AG10803 (cell line): ENCODE measurements around the gene NEURL1.

ENCODE experiments used
- DNase-seq: peaks from one replicate; pipeline ENCODE4 v3.0.0; 2010; ENCODE audit warnings: low read depth
- H3K4me3 ChIP-seq: 2 replicates; pipeline ENCODE4 v1.5.1; 2011; ENCODE audit warnings: mild to moderate bottlenecking, low read length, control low read depth
- TF ChIP-seq, protein P1 (sequence below): conservative IDR thresholded peaks from 2 replicates; pipeline ENCODE4 v1.5.1; 2011; ENCODE audit warnings: mild to moderate bottlenecking, low read length, control low read depth, inconsistent platforms

The NEURL1 gene

DNA sequence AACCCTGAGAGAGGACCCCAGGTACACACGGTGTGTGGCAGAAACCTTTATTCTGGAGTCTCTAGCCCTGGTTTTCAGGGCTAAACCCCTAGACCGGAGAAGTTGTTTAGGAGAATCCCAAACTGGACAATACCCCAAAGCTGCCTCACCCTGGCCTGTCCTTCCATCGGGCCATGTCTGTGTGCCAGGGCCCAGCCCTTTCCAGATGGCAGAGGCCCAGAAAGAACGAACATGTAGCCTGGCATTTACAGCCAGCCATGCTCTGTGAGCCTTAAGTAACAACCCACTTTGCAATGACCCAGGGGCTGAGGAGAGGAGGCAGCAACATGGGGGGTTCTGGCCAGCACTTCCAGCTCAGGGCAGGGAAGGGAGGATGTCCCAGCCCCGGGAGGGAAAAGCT lies 142.1 kb downstream of the NEURL1 start:
- H3K4me3 ChIP-seq, result no peak overlapping the region
- no peak for DNase-seq
- TF ChIP-seq, protein P1, sequence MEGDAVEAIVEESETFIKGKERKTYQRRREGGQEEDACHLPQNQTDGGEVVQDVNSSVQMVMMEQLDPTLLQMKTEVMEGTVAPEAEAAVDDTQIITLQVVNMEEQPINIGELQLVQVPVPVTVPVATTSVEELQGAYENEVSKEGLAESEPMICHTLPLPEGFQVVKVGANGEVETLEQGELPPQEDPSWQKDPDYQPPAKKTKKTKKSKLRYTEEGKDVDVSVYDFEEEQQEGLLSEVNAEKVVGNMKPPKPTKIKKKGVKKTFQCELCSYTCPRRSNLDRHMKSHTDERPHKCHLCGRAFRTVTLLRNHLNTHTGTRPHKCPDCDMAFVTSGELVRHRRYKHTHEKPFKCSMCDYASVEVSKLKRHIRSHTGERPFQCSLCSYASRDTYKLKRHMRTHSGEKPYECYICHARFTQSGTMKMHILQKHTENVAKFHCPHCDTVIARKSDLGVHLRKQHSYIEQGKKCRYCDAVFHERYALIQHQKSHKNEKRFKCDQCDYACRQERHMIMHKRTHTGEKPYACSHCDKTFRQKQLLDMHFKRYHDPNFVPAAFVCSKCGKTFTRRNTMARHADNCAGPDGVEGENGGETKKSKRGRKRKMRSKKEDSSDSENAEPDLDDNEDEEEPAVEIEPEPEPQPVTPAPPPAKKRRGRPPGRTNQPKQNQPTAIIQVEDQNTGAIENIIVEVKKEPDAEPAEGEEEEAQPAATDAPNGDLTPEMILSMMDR, result no peak

DNA sequence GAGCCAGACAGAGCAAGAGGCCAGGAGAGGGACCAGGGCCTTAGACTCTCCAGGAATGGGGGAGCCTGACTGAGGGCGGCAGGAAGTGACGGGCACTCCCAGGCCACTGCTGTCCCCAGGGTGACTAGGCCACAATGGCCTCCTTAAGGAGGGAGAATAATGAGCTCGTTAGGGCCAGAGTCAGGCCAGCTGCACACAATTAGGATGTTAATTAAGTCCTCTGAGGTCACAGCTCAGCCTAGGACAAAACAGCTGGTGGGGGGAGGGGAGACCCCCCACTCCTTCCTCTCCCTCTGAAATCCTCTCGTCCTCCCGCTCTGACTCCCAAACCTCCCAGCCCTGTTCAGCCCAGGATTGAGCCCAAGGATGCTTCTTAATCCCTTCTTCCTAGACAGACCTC lies 143.0 kb downstream of the NEURL1 start:
- peak; percentile 31 for DNase-seq
- TF ChIP-seq, protein P1, result no peak
- no peak overlapping the region for H3K4me3 ChIP-seq

DNA sequence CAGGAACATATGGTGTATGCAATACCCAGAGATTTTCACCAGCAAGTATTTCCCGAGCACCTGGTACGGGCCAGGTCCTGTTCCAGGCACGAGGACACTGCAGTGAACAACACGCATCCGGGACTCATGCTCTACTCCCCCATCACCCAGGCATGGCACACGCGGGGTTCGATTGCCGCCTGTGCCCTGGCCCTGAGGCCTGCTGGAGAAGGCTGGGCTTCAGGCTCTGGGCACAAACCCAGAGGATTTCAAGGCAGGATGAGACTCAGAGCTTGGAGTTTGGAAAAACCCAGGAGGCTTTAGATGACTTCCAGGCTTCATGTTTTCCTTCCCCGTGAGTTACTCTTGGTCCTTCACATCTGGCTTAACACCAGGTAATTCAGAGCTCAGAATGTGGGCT lies 143.5 kb downstream of the NEURL1 start:
- TF ChIP-seq, protein P1, result no peak
- DNase-seq, result peak; percentile 55

DNA sequence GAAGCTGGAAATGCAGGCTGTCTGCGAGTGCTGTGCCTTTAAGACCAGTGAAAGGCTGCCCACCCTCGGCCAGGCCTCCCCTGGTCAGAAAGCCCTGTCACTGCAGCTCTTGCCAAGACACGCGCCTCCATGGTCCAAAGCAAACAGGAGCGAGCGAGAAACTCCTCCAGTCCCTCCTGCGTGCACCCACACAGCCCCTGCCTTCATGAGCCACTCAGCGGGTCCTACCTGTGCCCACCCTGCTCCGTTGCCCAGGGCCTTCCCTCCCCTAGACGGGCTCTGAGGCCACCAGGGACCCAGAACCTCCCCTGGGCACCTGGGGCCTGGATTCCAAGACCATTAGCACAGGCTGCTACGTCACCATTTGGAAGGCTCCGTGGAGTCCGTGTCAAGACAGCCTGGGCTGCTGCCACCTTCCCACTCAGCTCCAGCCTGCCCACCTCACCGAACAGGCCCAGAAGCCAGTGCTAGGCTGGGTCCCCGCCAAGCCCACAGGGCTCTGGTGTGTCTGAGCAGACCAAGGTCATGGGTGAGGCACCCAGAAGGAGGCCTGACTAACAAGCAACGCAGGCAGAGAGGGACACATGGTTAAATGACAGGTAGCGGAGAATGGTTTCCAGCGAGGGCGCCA lies 144.5 kb downstream of the NEURL1 start:
- peak; percentile 92 for DNase-seq
- TF ChIP-seq, protein P1, result no peak
- no peak overlapping the region for H3K4me3 ChIP-seq

More for the DNA sequence above, 143.5 kb downstream of the NEURL1 start:
- H3K4me3 ChIP-seq, result no peak overlapping the region

DNA sequence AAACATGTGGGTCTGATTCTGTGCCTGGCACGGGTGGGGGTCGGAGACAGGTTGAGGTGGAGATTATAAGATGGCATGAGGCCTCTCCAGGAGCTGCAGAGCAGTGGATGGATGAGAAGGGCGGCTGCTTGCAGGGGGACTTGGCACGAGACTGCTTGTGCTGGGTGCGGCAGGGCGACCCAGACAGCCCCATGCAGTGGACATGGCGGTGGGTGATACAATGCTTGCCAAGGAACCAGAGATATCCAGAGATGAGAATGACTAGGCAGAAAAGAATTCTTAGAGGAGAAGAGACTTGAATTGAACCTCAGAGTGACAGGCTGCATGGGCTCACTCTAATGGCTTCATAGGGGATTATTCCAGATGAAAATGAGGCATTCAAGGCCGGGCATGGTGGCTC lies 145.4 kb downstream of the NEURL1 start:
- H3K4me3 ChIP-seq, result no peak overlapping the region
- TF ChIP-seq, protein P1, result no peak
- no peak for DNase-seq

DNA sequence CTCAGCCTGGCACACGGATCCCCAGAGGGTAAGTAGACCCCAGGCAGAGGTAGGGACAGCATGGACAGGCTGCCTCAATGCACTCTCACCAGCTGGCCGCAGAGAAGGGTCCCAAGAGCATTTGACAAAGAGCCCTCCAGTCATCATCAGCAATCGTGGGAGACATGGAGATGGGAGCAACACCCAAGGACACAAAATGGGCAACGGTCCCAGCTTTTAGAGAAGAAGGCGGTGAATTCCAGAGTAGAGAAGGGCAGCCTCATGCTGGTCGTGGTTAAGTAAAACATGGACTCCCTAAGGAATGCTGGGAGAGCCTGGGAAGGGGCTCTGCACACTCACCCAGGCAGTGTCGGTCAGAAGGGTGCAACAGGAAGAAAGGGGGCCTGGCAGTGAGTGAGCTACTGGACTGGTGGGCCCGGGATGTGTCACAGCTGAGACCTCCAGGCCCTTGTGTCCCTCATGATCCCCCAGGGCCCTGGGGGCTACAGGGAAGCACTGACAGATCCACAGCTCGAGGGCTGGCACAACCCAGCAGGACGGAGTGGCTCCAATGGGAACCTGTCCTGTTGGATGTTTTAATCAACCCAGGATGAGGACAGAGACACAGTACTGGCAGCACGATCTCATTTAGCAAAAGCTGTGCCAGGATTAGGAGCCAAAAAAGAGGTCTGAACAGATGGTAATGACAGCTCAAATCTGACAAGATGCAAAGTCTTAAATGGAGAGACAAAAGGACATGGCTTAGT lies 147.1 kb downstream of the NEURL1 start:
- TF ChIP-seq, protein P1, result no peak
- peak; percentile 61 for DNase-seq
- H3K4me3 ChIP-seq, result no peak overlapping the region

DNA sequence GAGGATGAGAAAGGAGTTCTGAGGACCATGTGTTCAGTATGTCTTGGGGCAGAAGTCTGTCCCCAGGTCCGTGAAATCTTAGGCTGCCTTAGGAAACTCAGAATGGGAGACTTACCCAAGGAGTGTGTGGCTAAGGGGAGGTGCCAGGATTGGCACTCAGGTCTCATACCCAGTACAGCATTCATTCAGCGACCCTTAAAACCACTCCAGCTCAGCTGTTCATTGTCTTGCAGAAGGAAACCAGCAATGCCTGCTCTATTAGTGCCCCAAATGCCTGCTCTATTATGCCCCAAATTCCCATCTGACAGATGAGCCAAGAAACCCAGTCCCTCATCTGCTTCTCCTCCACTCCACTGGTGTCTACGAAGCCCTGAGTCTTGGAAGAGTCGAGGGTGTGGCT lies 147.8 kb downstream of the NEURL1 start:
- TF ChIP-seq, protein P1, result no peak
- no peak overlapping the region for H3K4me3 ChIP-seq
- no peak for DNase-seq
